Gastrocnemius medialis (tissue), 4 donors: Measurements from ENCODE around the gene HDHD5. TPM values are rescaled to one million over a fixed set of nuclear protein-coding genes. Genes with fewer than 3 reads are reported as not detected.
A peak's percentile ranks its signal among the peaks of the same experiment; 100 is the strongest.

Source experiments
- ATAC-seq, 2 donors: fragments of 150-250 bp; one replicate each; pipeline ENCODE4 v1.9.1; 2016
- DNase-seq, 2 donors: peaks; one replicate each; pipeline ENCODE4 v3.0.0-alpha.2; 2019
- H3K27ac ChIP-seq, 4 donors: fragments of 200-600 bp; sonication (generic); 1 replicate in 1 of 4; 2 replicates in 3 of 4; pipeline ENCODE4 v1.5.1; 2016 to 2018; ENCODE audit warnings: mild to moderate bottlenecking in 2 of 4, moderate library complexity in 1 of 4
- H3K27me3 ChIP-seq, 3 donors: fragments of 200-600 bp; sonication (generic) in 2 of 3; 1 replicate in 1 of 3; 2 replicates in 2 of 3; pipeline versions ENCODE4 v1.5.1 to v1.6.0; 2016 to 2019; ENCODE audit warnings: mild to moderate bottlenecking in 1 of 3, moderate library complexity in 1 of 3
- H3K36me3 ChIP-seq, 2 donors: fragments of 200-600 bp; sonication (generic) in 1 of 2; one replicate each; pipeline ENCODE4 v1.5.1; 2017 to 2018
- H3K4me1 ChIP-seq, 2 donors: fragments of 200-600 bp; sonication (generic) in 1 of 2; one replicate each; pipeline ENCODE4 v1.5.1; 2016 to 2017; ENCODE audit warnings: mild to moderate bottlenecking in 2 of 2
- H3K4me3 ChIP-seq, 4 donors: fragments of 200-600 bp; sonication (generic) in 3 of 4; 1 replicate in 1 of 4; 2 replicates in 3 of 4; pipeline ENCODE4 v1.5.1; 2016 to 2019; ENCODE audit warnings: mild to moderate bottlenecking in 2 of 4
- H3K9me3 ChIP-seq, 3 donors: fragments of 200-600 bp; sonication (generic) in 2 of 3; 1 replicate in 1 of 3; 2 replicates in 2 of 3; pipeline ENCODE4 v1.5.1; 2016 to 2019
- POLR2A ChIP-seq, 2 donors: fragments of 450-650 bp; IDR thresholded peaks; one replicate each; pipeline ENCODE4 v1.6.1; 2017; ENCODE audit warnings: antibody characterized with exemption in 2 of 2, mild to moderate bottlenecking in 2 of 2, moderate library complexity in 2 of 2
- in situ Hi-C, 4 donors: fragments of 200-750 bp; cut with MboI; loops; one replicate each; pipeline versions ENCODE4 v1.15.0 to v1.8.0; 2017; ENCODE audit warnings: low sequenced_read_pairs in 4 of 4
- intact Hi-C: fragments of 100-400 bp; cut with DNase I; formaldehyde crosslinking; loops from one replicate; pipeline ENCODE4 v1.15.1; 2023; ENCODE audit warnings: low total_unique reads
- total RNA-seq, 4 donors: library from RNA; depleted of rRNA; stranded (reverse); fragments of >200 nt; gene quantifications; one replicate each; pipeline versions ENCODE4 v1.1.0 to v1.2.3, GENCODE V29; 2016
- TF ChIP-seq, protein P1 (sequence below), 5 experiments: fragments of 450-650 bp in 3 of 5; fragments of 200-600 bp in 2 of 5; sonication (generic) in 2 of 5; IDR thresholded peaks in 4 of 5; conservative IDR thresholded peaks in 1 of 5; 1 replicate in 4 of 5; 2 replicates in 1 of 5; pipeline ENCODE4 v1.5.1; 2016 to 2019; ENCODE audit warnings: antibody characterized with exemption in 5 of 5, mild to moderate bottlenecking in 3 of 5, moderate library complexity in 3 of 5

Gene HDHD5
- total RNA-seq, 4 donors from 2014 or later = 32.0 to 38.5 (median 35.1) TPM

DNA sequence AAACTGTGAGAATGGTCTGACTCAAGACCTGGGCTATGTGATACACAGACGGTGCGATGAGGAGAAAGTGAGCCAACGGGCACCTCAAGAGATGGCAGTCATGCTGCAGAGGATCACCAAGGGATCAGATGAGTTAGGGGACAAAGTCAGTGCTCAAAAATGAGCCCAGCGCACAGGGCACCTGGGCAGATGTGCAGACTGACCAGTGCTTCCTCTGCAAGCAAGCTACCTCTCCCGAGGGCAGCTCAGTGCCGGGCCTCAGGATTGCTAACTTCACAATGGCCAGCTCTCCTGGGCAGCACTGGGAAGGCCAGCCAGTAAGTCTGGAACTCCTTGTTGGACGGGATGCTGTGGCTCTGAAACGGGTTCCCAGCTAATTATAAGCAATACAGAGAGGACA lies 15.3 kb downstream of the HDHD5 start:
- DNase-seq = no peak
- H3K36me3 ChIP-seq = peaks cover 0 to 56% of the 10 kb centered on the region in 2 donors
- H3K27ac ChIP-seq = no peak overlapping the region
- intact Hi-C loops = no loop called here
- no peaks in the 10 kb centered on the region for H3K9me3 ChIP-seq
- in situ Hi-C loops = no loop called here
- H3K4me1 ChIP-seq = peaks cover 26 to 32% of the 10 kb centered on the region in 2 donors
- H3K4me3 ChIP-seq = no peak overlapping the region
- ATAC-seq = no peak
- TF ChIP-seq, protein P1, sequence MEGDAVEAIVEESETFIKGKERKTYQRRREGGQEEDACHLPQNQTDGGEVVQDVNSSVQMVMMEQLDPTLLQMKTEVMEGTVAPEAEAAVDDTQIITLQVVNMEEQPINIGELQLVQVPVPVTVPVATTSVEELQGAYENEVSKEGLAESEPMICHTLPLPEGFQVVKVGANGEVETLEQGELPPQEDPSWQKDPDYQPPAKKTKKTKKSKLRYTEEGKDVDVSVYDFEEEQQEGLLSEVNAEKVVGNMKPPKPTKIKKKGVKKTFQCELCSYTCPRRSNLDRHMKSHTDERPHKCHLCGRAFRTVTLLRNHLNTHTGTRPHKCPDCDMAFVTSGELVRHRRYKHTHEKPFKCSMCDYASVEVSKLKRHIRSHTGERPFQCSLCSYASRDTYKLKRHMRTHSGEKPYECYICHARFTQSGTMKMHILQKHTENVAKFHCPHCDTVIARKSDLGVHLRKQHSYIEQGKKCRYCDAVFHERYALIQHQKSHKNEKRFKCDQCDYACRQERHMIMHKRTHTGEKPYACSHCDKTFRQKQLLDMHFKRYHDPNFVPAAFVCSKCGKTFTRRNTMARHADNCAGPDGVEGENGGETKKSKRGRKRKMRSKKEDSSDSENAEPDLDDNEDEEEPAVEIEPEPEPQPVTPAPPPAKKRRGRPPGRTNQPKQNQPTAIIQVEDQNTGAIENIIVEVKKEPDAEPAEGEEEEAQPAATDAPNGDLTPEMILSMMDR (IDR thresholded peaks at IDR 0.05 in 4 of 5, conservative IDR thresholded peaks at IDR 0.05 in 1 of 5) = no peak
- no peaks in the 10 kb centered on the region for H3K27me3 ChIP-seq

DNA sequence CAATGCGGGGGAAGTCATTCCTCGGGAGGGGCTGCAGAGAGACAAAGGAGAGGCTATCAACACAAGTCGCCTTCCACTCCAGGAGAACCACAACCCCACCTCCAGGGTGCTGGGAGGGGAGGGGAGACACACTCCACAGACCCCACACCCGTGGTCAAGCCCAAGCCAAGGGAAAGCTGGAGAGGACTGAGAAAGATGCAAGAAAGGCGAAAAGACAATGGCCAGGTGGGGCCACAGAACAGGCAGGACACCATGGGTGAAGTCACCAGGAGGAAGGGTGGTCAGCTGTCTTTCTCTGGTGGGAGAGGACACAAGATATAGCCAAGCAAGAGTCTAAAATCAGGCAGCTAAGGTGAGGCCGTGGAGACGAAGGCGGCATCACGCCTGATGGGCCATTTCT lies 16.0 kb downstream of the HDHD5 start:
- intact Hi-C loops = no loop called here
- Histone ChIP-seq H3K27me3 (no peaks in the 10 kb centered on the region), H3K4me3 (no peak overlapping the region), H3K27ac (no peak overlapping the region), H3K36me3 (peaks cover 0 to 61% of the 10 kb centered on the region in 2 donors), H3K9me3 (no peaks in the 10 kb centered on the region), H3K4me1 (peaks cover 26 to 32% of the 10 kb centered on the region in 2 donors)
- in situ Hi-C loops = no loop called here
- ATAC-seq (no peak), DNase-seq (no peak)
- TF ChIP-seq, protein P1 (IDR thresholded peaks at IDR 0.05 in 4 of 5, conservative IDR thresholded peaks at IDR 0.05 in 1 of 5) = no peak
- no peak for TF ChIP-seq POLR2A (IDR thresholded peaks at IDR 0.05)

DNA sequence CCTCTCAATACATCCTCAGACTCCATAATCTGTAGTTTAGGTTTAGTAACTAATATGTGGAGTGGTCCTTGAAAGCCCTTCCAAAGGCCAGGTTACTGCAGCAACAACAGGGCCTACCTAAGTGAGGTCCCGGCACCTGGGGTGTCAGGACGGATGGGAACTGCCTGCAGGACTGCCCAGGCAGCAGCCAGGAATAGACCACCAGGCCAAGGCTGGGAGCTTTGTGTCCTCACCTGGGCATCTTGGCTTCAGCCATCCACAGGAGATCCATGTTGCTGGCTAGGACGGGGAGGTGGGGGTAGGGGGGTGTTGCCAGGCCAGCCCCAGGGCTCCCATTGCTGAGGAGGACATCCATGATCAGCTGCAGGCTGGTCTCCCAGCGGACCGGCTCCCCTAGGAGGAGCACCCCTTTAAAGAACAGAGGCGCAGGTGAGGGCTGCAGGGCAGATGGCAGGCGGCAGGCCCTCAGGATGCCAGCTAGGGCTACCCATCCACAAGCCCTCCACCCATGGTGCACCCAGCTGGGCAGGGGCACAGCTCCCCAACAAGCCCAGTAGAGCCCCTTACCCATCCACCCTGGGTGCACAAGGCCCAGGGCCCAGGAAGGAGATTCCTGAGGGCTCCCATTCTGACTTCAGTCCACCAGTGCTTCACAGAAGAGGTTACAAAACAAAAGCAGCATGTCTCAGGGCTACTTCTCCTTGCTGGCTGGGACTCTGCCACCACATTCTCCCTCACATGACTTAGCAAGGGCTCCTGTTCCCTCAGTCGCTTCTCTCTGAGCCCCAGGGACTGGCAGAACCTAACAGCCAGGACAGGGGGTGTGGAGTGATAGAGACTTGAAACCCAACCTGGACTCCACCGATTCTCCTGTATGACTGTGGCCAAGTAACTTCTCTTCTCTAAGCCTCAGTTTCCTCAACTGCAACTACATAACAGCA lies 18.0 kb downstream of the HDHD5 start:
- Histone ChIP-seq H3K36me3 (peaks cover 0 to 66% of the 10 kb centered on the region in 2 donors), H3K27me3 (no peaks in the 10 kb centered on the region), H3K4me3 (no peak overlapping the region), H3K4me1 (peaks cover 32 to 35% of the 10 kb centered on the region in 2 donors), H3K9me3 (no peaks in the 10 kb centered on the region), H3K27ac (peak overlapping the region; percentile 58 to 84 (median 79))
- in situ Hi-C loops (no loop called here), intact Hi-C loops (no loop called here)
- DNase-seq (peak; percentile 71 to 82), ATAC-seq (peak; percentile 85 to 88)
- TF ChIP-seq, protein P1 (IDR thresholded peaks at IDR 0.05 in 4 of 5, conservative IDR thresholded peaks at IDR 0.05 in 1 of 5) = no peak
- TF ChIP-seq POLR2A (IDR thresholded peaks at IDR 0.05) = no peak

DNA sequence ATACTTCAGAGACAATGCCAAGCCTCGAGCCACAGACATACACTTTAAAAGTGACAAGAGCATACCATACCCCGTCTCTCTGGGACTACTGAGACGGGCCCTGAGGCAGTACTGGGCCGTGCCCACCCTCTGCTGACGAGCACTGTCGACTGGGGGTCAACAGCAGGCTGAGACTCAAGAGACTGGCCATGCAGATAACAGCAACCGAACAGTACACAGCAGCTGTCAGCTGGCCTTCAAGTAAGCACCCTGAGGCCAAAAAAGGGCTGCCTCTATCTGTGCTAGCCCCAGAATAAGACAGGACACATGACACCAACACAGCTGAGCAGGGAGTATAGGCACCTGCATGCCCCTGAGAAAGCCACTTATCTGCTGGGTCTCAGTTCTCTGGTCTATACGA lies 19.1 kb downstream of the HDHD5 start:
- intact Hi-C loops (no loop called here), in situ Hi-C loops (no loop called here)
- Histone ChIP-seq H3K27ac (peak overlapping the region; percentile 58 to 84 (median 79)), H3K4me1 (peaks cover 32 to 35% of the 10 kb centered on the region in 2 donors), H3K9me3 (no peaks in the 10 kb centered on the region), H3K4me3 (no peak overlapping the region), H3K27me3 (no peaks in the 10 kb centered on the region), H3K36me3 (peaks cover 0 to 56% of the 10 kb centered on the region in 2 donors)
- TF ChIP-seq, protein P1 (IDR thresholded peaks at IDR 0.05 in 4 of 5, conservative IDR thresholded peaks at IDR 0.05 in 1 of 5) = no peak
- TF ChIP-seq POLR2A (IDR thresholded peaks at IDR 0.05) = no peak
- DNase-seq (peak; percentile 50 to 70), ATAC-seq (peak; percentile 83 to 86)
